Heart right ventricle (tissue), 16 donors: ENCODE measurements around the gene EXOSC7. TPM values are rescaled to one million over a fixed set of nuclear protein-coding genes. Genes with fewer than 3 reads are reported as not detected.
"Not testable (repeated sequence)": the region's sequence is repeated elsewhere in the genome, so short reads cannot be mapped to it uniquely, and the experiment has no call there.

Experiments
- ATAC-seq, 8 donors: fragments of 200-7000 bp; cut with Tn5 transposase; one replicate each; pipeline ENCODE4 v1.9.1; 2020; ENCODE audit warnings: mild to moderate bottlenecking in 8 of 8, moderate library complexity in 8 of 8, moderate number of reproducible peaks in 1 of 8
- DNase-seq, 2 donors: peaks; one replicate each; pipeline ENCODE4 v3.0.0-alpha.2; 2020
- H3K27ac ChIP-seq, 10 donors: fragments of 200-600 bp; sonication (generic) in 2 of 10; one replicate each; pipeline versions ENCODE4 v1.5.0 to v1.8.0; 2020 to 2022; ENCODE audit warnings: mild to moderate bottlenecking in 3 of 10
- H3K27me3 ChIP-seq, 7 donors: fragments of 200-600 bp; one replicate each; pipeline ENCODE4 v1.8.0; 2021 to 2022; ENCODE audit warnings: mild to moderate bottlenecking in 2 of 7
- H3K36me3 ChIP-seq, 9 donors: fragments of 200-600 bp; sonication (generic) in 1 of 9; one replicate each; pipeline versions ENCODE4 v1.5.0 to v1.8.0; 2020 to 2022; ENCODE audit warnings: mild to moderate bottlenecking in 2 of 9
- H3K4me1 ChIP-seq, 9 donors: fragments of 200-600 bp; sonication (generic) in 1 of 9; one replicate each; pipeline versions ENCODE4 v1.5.0 to v1.8.0; 2020 to 2022; ENCODE audit warnings: mild to moderate bottlenecking in 4 of 9
- H3K4me3 ChIP-seq, 10 donors: fragments of 200-600 bp; sonication (generic) in 2 of 10; one replicate each; pipeline versions ENCODE4 v1.5.0 to v1.8.0; 2020 to 2022; ENCODE audit warnings: mild to moderate bottlenecking in 7 of 10, moderate library complexity in 2 of 10
- H3K9me3 ChIP-seq, 11 donors: fragments of 200-600 bp in 10 of 11; sonication (generic) in 2 of 11; one replicate each; pipeline versions ENCODE4 v1.5.0 to v1.8.0; 2013 to 2022; ENCODE audit warnings: mild to moderate bottlenecking in 2 of 11, control low read depth in 1 of 11, moderate library complexity in 1 of 11
- CTCF ChIP-seq, 9 donors: fragments of 200-600 bp; sonication (generic) in 2 of 9; IDR thresholded peaks; one replicate each; pipeline versions ENCODE4 v1.5.0 to v1.8.0; 2021 to 2022; ENCODE audit warnings: antibody characterized with exemption in 9 of 9, mild to moderate bottlenecking in 5 of 9, moderate library complexity in 1 of 9
- WGBS, 2 donors: extraction: QIAGEN DNeasy Blood & Tissue Kit; methylation state at CpG; one replicate each; pipeline ENCODE4 v1.1.7; 2013; ENCODE audit warnings: inconsistent platforms in 1 of 2; 5-methylcytosine and 5-hydroxymethylcytosine counted together
- intact Hi-C, 10 donors: fragments of 100-400 bp; cut with DNase I; formaldehyde crosslinking; loops; one replicate each; pipeline versions ENCODE4 v1.11.1 to v1.14.2; 2022
- polyA plus RNA-seq, 2 donors: library from polyadenylated mRNA; stranded (reverse); fragments of 200-250 nt; gene quantifications; one replicate each; pipeline ENCODE4 v1.2.3, GENCODE V29; 2013
- total RNA-seq, 10 donors: library from RNA; stranded (reverse); fragmentation: NEBNext Ultra II Directional in 3 of 10; extraction: Animal tissue kit (Norgen Biotek cat#: 25700) in 3 of 10; gene quantifications; one replicate each; pipeline versions ENCODE4 v1.2.1 to v1.2.4, GENCODE V29; 2021 to 2023
- donor health status: Arrhythmogenic right ventricular cardiomyopathy.
- donor health status: ischemic (EF 13 %, LVEDD 7.1; RV severe dilation, severe dysfunction).
- donor health status: healthy with polysubstance abuse.
- donor health status: DM: no; HTN: yes; CAD: no.
- donor health status: DM: no; HTN: no; CAD: no.
- donor health status: ischemic (EF 25% LVEDD 6.9; RV normal size, moderate dysfunction).
- donor health status: ischemic (EF 25% LVEDD 5.7; RV mildly dilated, moderate dysfunction).
- donor health status: healthy.
- donor health status: DM: yes; HTN: yes; CAD: no.
- donor health status: Ischemic cardiomyopathy.
- donor health status: ischemic (EF 35%, LVEDD 5.7; RV mildly dilated, moderate dysfunction).
- donor health status: nonischemic (EF 11% LVEDD 7.7; RV severe dilation, severe dysfunction).
- donor health status: DM: yes; HTN: yes; CAD: no.
- donor health status: PGD.
- donor health status: ischemic (EF 29% LVEDD 5.4; RV normal size, mild dysfunction).
- donor health status: nonischemic (EF 23%, LVEDD 6.1; RV moderate dilation, normal function).

The EXOSC7 gene
- total and polyA plus RNA-seq, 12 donors: 24.2 to 39.9 (median 32.1) TPM

DNA sequence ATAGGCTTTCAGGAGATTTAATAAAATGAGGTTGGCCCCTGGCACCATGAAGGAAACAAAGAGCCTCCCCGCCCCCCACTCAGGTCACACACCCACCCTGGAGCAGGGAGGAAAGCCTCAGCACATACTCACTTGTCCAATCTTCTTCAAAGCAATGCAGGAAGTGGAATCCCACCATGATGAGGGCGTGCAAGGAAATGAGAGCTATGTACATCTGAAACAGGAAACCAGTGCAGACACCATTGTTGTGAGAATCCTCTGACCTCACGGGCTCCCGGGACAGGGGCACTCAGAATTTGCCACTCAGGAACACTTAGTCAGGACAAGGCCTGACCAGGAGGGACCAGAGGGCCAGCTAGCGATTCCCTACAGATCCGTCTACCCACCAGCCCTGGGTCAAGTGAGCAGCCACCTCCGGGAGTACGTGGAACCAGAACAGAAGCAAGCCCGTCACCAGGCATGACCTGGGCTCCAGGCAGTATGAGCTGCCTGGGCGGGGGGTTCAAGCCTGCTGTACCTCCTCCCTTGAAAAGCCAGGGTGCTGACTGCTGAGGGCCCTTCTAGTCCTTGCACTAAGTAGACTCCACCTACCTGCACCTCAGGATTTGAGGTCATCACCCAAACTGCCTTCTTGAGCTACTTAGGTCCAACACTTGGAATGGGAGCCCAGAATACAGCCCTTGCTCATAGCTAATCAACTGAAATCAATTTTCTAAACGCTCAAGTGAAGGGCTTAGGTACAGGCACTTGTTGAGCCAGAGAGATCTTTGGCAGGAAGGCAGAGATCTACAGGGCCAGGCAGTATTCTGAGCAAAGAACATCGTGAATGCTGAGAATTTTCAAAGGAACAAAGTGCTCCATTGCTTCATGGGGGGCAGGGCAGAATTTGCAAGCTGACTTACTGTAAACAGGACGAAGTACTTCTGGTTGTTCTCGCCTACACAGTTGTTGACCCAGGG lies 42.8 kb upstream of the EXOSC7 start:
- no peak for ATAC-seq

DNA sequence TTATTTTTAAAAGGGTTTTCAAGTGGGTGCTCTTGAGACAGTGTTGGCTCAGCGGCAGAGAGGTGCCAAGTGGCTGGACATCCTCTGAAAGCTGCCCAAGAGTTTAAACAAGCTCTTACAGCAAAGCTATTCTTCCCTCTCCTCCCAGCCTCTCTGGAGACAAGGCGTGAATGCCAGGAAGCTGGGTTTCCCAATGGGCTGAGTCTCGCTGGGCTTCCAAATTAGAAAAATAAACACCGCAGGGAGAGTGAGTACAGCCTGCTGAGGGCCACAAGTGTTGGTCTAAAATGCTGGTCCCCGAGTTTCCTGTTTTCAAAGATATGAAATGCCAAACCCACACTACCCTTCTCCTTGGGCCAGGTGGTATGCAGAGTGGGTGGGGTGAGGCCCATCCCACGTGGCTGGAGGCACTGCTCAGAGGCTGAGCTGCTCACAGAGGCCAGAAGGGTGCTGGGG lies 36.4 kb upstream of the EXOSC7 start:
- TF ChIP-seq CTCF (IDR thresholded peaks at IDR 0.05): no peak
- Histone ChIP-seq H3K4me1 (peaks cover 4 to 24% (median 19%) of the 10 kb centered on the region in 9 donors), H3K27ac (peak overlapping the region in 2 of 10 donors; percentile 34 to 42), H3K36me3 (peaks cover 0 to 94% (median 19%) of the 10 kb centered on the region in 9 donors), H3K4me3 (no peak overlapping the region), H3K9me3 (no peaks in the 10 kb centered on the region), H3K27me3 (no peaks in the 10 kb centered on the region)
- intact Hi-C loops: no loop called here
- 23 to 31% methylated on average over 6 of the region's 6 CpGs for WGBS, 2 donors
- DNase-seq (peak in 1 of 2 donors; percentile 22), ATAC-seq (peak in 7 of 8 donors; percentile 16 to 88 (median 47))

More for the DNA sequence above, 42.8 kb upstream of the EXOSC7 start:
- TF ChIP-seq CTCF (IDR thresholded peaks at IDR 0.05): no peak
- H3K36me3 ChIP-seq: peaks cover 0 to 93% (median 17%) of the 10 kb centered on the region in 9 donors
- H3K4me1 ChIP-seq: peaks cover 0 to 13% (median 3%) of the 10 kb centered on the region in 9 donors
- DNase-seq: no peak
- no peak overlapping the region for H3K4me3 ChIP-seq
- no peaks in the 10 kb centered on the region for H3K27me3 ChIP-seq
- intact Hi-C loops: no loop called here
- no peaks in the 10 kb centered on the region for H3K9me3 ChIP-seq
- WGBS, 2 donors: 88 to 94% methylated on average over 14 of the region's 14 CpGs
- H3K27ac ChIP-seq: peak overlapping the region in 2 of 10 donors; percentile 24 to 25

DNA sequence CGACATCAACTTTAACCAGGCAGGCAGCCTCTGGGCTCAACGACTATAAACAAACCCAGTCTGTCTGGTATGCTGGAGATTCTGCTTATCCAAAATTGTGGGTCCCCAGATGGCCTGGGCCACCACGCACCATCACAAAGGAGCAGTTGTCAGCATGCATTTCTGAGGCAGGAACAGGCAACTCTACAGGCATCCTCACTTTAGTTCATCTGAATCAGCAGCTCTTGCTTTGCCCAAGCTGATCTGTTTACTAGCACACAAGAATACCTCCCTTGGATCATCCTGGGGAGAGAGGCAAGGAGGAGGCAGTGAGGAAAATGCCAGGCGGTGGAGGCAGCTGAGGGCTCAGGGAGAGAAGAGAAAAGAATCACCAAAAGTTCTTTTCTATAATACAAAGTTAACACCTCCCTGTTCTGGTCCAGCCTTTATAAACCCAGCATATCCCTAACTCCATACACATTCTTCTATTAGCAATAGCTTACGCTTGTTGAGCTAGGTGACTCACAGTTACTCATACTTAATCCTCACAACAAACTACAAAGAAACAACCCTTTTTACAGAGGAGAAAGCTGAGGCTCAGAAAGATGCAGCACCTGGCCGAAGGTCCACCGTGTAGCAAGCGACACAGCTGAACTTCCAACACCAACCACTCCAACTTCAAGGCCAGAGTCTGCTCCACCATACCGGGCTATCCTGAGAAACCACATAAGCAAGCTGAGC lies 33.7 kb upstream of the EXOSC7 start:
- H3K4me3 ChIP-seq: no peak overlapping the region
- intact Hi-C loops: no loop called here
- no peaks in the 10 kb centered on the region for H3K27me3 ChIP-seq
- no peak for ATAC-seq
- no peak overlapping the region for H3K27ac ChIP-seq
- DNase-seq: no peak
- no peaks in the 10 kb centered on the region for H3K9me3 ChIP-seq
- TF ChIP-seq CTCF (IDR thresholded peaks at IDR 0.05): no peak
- H3K4me1 ChIP-seq: peaks cover 5 to 24% (median 19%) of the 10 kb centered on the region in 9 donors
- H3K36me3 ChIP-seq: peaks cover 0 to 95% (median 19%) of the 10 kb centered on the region in 9 donors
- WGBS, 2 donors: 92 to 96% methylated on average over 9 of the region's 9 CpGs

DNA sequence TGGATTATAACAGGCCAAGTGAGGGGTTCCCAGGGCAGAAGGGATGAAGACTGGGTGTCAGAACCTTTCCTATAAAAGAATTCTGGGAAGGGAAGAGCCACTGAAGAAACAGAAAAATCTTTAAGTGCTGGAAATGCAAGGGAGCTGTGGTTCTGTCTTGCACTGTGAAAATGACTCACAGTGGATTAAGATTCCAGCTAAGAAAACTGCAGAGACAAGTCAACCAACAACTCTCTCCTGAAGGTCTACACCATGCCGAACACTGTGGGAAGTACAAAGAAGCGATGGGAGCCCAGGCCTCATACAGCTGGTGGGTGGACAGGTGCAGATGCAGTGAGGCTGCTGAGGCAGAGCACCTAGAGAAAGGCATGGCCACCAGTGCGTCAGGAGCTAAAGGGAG lies 27.8 kb upstream of the EXOSC7 start:
- WGBS, 2 donors: 97 to 100% methylated on average over 3 of the region's 3 CpGs
- DNase-seq: no peak
- H3K4me1 ChIP-seq: peaks cover 0 to 10% (median 0%) of the 10 kb centered on the region in 9 donors
- ATAC-seq: no peak
- TF ChIP-seq CTCF (IDR thresholded peaks at IDR 0.05): no peak
- H3K27ac ChIP-seq: no peak overlapping the region
- H3K36me3 ChIP-seq: peaks cover 0 to 45% (median 11%) of the 10 kb centered on the region in 9 donors
- no peaks in the 10 kb centered on the region for H3K9me3 ChIP-seq
- intact Hi-C loops: no loop called here
- H3K4me3 ChIP-seq: no peak overlapping the region
- no peaks in the 10 kb centered on the region for H3K27me3 ChIP-seq

DNA sequence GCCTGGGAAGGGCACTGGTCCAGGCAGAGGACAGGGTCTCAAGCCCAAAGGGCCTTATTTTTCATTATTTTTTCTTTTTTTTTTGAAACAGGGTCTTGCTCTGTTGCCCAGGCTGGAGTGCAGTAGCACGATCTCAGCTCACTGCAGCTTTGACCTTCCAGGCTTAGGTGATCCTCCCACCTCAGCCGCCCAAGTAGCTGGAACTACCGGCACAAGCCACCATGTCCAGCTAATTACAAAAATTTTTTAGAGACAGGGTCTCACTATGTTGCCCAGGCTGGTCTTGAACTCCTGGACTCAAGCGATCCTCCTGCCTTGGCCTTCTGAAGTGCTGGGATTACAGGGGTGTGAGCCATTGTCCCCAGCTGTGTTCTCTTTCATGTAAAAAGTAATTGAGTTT lies 26.3 kb upstream of the EXOSC7 start:
- H3K9me3 ChIP-seq, DNase-seq, H3K27me3 ChIP-seq, H3K4me3 ChIP-seq, ATAC-seq, H3K27ac ChIP-seq, intact Hi-C loops: not testable (repeated sequence)
- Histone ChIP-seq H3K36me3 (peaks cover 0 to 41% (median 3%) of the 10 kb centered on the region in 9 donors), H3K4me1 (peaks cover 0 to 12% (median 5%) of the 10 kb centered on the region in 9 donors)
- WGBS, 2 donors: 98 to 99% methylated on average over 4 of the region's 4 CpGs
